Colonic mucosa (tissue), 4 donors: ENCODE results near the gene USP28. TPM values are rescaled to one million over a fixed set of nuclear protein-coding genes. Genes with fewer than 3 reads are reported as not detected.
"Not testable (repeated sequence)": the region's sequence is repeated elsewhere in the genome, so short reads cannot be mapped to it uniquely, and the experiment has no call there.

Experiments
- DNase-seq: peaks from one replicate; pipeline ENCODE4 v3.0.0-alpha.2; 2020
- H3K27ac ChIP-seq: fragments of 200-600 bp; one replicate; pipeline ENCODE4 v1.8.0; 2021
- H3K27me3 ChIP-seq: fragments of 200-600 bp; one replicate; pipeline ENCODE4 v1.8.0; 2021
- H3K36me3 ChIP-seq: fragments of 200-600 bp; one replicate; pipeline ENCODE4 v1.8.0; 2021
- H3K4me1 ChIP-seq: fragments of 200-600 bp; one replicate; pipeline ENCODE4 v1.8.0; 2021; ENCODE audit warnings: mild to moderate bottlenecking
- H3K4me3 ChIP-seq: fragments of 200-600 bp; one replicate; pipeline ENCODE4 v1.8.0; 2021
- H3K9ac ChIP-seq, 2 donors: one replicate each; pipeline ENCODE4 v1.7.0; 2013; ENCODE audit warnings: control low read depth in 2 of 2, low read depth in 2 of 2, low read length in 2 of 2
- H3K9me3 ChIP-seq: fragments of 200-600 bp; one replicate; pipeline ENCODE4 v1.8.0; 2021
- intact Hi-C: fragments of 100-400 bp; cut with DNase I; formaldehyde crosslinking; loops from one replicate; pipeline ENCODE4 v1.14.1; 2022
- total RNA-seq, 2 donors: library from RNA; stranded (reverse); fragmentation: NEBNext Ultra II Directional in 1 of 2; extraction: Animal tissue kit (Norgen Biotek cat#: 25700) in 1 of 2; gene quantifications; one replicate each; pipeline ENCODE4 v1.2.1, GENCODE V29; 2021
- TF ChIP-seq, protein P1 (sequence below): fragments of 200-600 bp; IDR thresholded peaks from one replicate; pipeline ENCODE4 v1.8.0; 2022; ENCODE audit warnings: antibody characterized with exemption, mild to moderate bottlenecking
- donor health status: healthy.
- donor health status: DM: no; HTN: no; CAD: no.
- donor health status: DM: no; HTN: no; CAD: no.

USP28 gene
- total RNA-seq, 2 donors from 2014 or later = 25.7 to 35.3 TPM

DNA sequence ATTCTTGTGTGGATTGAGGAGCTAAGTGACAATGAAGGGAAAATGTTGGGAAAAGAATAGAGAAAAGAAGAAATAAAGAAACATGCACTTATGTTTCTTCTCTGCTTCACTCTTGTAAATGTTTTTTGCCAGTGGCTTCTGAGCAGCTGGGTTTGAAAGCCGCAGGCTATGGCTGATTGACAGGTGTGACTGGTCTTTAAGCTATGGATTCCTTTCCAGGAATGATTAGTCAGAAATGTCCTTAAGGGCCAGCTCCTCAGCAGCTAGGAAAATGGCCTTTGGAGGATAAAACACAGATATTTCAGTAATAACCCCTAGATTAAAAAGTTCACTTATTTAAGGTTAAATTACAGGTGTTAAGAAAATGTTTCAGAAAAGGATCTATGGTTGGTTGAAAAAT, 6.5 kb upstream of the USP28 start:
- TF ChIP-seq, protein P1, sequence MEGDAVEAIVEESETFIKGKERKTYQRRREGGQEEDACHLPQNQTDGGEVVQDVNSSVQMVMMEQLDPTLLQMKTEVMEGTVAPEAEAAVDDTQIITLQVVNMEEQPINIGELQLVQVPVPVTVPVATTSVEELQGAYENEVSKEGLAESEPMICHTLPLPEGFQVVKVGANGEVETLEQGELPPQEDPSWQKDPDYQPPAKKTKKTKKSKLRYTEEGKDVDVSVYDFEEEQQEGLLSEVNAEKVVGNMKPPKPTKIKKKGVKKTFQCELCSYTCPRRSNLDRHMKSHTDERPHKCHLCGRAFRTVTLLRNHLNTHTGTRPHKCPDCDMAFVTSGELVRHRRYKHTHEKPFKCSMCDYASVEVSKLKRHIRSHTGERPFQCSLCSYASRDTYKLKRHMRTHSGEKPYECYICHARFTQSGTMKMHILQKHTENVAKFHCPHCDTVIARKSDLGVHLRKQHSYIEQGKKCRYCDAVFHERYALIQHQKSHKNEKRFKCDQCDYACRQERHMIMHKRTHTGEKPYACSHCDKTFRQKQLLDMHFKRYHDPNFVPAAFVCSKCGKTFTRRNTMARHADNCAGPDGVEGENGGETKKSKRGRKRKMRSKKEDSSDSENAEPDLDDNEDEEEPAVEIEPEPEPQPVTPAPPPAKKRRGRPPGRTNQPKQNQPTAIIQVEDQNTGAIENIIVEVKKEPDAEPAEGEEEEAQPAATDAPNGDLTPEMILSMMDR = no peak
- Histone ChIP-seq H3K9me3 (no peaks in the 10 kb centered on the region), H3K27ac (no peak overlapping the region), H3K36me3 (no peaks in the 10 kb centered on the region), H3K27me3 (no peaks in the 10 kb centered on the region), H3K9ac (no peak overlapping the region), H3K4me3 (no peak overlapping the region), H3K4me1 (no peaks in the 10 kb centered on the region)
- DNase-seq = no peak
- intact Hi-C loops = no loop called here

DNA sequence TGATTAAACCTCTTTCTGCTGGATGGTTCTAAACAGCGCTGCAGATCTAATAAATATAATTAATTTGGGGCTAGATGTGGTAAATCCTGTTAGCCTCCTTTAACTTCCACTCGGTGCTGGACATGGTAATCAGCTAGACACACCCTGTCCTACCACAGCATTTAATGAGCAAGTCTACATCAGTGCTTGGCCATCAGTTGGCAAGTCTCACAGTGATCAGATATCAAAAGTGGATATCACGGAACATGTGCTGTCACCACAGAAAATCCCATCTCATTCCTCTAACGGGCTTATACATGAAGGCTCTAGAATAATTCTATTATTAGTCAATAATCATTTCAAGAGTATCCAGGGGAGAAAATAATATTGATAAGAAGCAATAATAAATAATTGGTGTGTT, 5.6 kb upstream of the USP28 start:
- intact Hi-C loops = no loop called here
- no peaks in the 10 kb centered on the region for H3K9me3 ChIP-seq

DNA sequence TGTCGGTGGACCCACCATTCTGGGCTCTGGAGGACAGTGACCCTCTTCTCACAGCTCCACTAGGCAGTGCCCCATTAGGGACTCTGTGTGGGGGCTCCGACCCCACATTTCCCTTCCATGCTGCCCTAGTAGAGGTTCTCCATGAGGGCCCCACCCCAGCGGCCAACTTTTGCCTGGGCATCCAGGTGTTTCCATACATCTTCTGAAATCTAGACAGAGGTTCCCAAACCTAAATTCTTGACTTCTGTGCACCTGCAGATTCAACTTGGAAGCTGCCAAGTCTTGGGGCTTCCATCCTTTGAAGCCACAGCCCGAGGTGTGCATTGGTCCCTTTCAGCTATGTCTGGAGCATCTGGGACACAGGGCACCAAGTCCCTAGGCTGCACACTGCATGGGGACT, 4.1 kb upstream of the USP28 start:
- H3K9ac ChIP-seq, H3K27ac ChIP-seq, H3K27me3 ChIP-seq, H3K36me3 ChIP-seq, H3K9me3 ChIP-seq, H3K4me1 ChIP-seq, H3K4me3 ChIP-seq, intact Hi-C loops, DNase-seq: not testable (repeated sequence)

More for the DNA sequence above, 5.6 kb upstream of the USP28 start:
- H3K27me3 ChIP-seq = no peaks in the 10 kb centered on the region
- no peaks in the 10 kb centered on the region for H3K36me3 ChIP-seq
- H3K4me3 ChIP-seq = no peak overlapping the region
- no peak for DNase-seq
- no peak overlapping the region for H3K27ac ChIP-seq
- TF ChIP-seq, protein P1 = no peak
- H3K4me1 ChIP-seq = no peaks in the 10 kb centered on the region
- H3K9ac ChIP-seq = no peak overlapping the region

DNA sequence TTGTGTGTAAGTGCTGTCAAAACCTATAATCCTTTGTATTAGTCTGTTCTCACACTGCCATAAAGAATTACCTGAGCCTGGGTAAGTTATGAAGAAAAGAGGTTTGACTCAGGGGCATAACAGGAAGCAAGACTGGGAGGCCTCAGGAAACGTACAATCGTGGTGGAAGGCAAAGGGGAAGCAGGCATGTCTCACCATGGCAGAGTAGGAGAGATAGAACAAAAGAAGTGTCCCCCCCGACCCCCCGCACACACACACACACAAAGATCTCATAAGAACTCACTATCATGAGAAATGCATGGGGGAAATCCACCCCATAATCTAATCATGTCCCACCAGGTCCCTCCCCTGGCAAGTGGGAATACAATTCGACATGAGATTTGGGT, 2.3 kb upstream of the USP28 start:
- Histone ChIP-seq H3K9ac (no peak overlapping the region), H3K36me3 (no peaks in the 10 kb centered on the region), H3K27me3 (no peaks in the 10 kb centered on the region), H3K9me3 (no peaks in the 10 kb centered on the region), H3K4me1 (peaks cover 7% of the 10 kb centered on the region), H3K27ac (no peak overlapping the region), H3K4me3 (no peak overlapping the region)
- TF ChIP-seq, protein P1 = no peak
- intact Hi-C loops = no loop called here
- DNase-seq = no peak

DNA sequence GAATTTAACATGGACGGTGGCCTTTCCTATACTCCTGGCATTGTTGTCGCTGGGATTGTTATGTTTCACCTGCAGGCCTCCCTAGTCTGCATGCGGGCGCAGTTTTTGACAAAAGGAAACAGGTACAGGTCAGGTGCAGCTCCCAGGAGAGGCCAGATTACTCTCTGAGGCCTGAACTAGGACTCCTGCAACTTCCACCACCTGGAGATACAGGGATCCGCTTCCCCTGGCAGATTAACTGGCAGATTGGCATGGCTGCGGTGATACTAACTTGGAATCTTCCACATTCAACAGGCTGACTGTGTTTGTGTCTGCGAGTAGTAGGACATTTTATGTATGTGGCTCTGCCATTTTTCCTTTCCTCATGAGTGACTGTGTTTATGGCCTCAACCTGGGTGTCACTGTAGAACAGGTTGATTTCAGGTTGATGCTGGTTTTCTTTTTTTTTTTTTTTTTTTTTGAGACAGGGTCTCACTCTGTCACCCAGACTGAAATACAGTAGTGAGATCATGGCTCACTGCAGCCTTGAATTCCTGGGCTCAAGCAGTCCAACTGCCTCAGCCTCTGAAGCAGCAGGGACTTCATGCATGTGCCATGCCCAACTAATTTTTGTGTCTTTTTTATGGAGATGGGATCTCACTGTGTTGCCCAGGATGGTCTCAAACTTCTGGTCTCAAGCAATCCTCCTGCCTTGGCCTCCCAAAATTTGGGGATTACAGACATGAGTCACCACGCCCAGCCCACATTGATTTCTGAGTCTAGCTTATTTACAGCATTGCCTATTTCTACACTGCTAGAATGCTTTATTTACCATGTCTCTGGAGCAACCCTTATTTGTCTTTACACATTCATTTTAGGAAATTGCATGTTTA, 1.7 kb upstream of the USP28 start:
- no peak overlapping the region for H3K4me3 ChIP-seq
- H3K9me3 ChIP-seq = no peaks in the 10 kb centered on the region
- TF ChIP-seq, protein P1 = no peak
- H3K27ac ChIP-seq = no peak overlapping the region
- intact Hi-C loops = no loop called here
- H3K27me3 ChIP-seq = no peaks in the 10 kb centered on the region
- H3K36me3 ChIP-seq = no peaks in the 10 kb centered on the region
- no peak for DNase-seq
- H3K9ac ChIP-seq = no peak overlapping the region
- peaks cover 7% of the 10 kb centered on the region for H3K4me1 ChIP-seq

DNA sequence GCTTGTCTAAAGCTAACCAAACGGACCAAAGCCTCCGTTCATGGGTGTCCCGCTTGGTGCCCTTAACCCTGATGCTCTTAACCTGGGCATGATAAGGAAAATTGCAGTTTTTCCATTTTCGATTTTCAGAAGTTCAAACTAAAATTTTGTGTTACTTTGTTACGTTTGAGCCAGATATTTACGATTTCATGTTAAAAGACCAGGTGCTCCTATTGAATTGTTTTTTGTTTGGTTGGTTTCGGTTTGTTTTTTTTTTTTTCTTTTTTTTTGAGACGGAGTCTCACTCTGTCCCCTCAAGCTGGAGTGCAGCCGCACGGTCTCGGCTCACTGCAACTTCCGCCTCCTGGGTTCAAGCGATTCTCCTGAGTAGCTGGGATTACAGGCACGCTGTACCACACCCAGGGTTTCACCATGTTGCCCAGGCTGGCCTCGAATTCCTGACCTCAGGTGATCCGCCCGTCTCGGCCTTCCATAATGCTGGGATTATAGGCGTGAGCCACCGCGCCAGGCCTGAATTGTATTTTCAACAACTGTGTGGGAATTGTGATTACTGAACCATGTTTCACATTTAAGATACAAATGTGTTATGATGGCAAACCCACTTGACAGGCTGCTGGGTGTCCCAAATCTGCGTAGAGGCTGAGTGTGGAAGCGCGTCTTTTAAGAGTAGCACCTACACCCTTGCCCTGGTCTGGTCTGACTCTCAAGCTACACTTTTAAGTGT, 864 bp upstream of the USP28 start:
- Histone ChIP-seq H3K27me3 (no peaks in the 10 kb centered on the region), H3K4me3 (peak overlapping the region; percentile 61), H3K9ac (peak overlapping the region; percentile 54 to 65), H3K27ac (peak overlapping the region; percentile 89), H3K36me3 (no peaks in the 10 kb centered on the region), H3K9me3 (no peaks in the 10 kb centered on the region), H3K4me1 (peaks cover 7% of the 10 kb centered on the region)
- DNase-seq = peak; percentile 21
- intact Hi-C loops = no loop called here
- TF ChIP-seq, protein P1 = no peak
